Measurements from ENCODE around the gene BDH1.
"Not testable (repeated sequence)": the region's sequence is repeated elsewhere in the genome, so short reads cannot be mapped to it uniquely, and the experiment has no call there.

Gene BDH1

DNA sequence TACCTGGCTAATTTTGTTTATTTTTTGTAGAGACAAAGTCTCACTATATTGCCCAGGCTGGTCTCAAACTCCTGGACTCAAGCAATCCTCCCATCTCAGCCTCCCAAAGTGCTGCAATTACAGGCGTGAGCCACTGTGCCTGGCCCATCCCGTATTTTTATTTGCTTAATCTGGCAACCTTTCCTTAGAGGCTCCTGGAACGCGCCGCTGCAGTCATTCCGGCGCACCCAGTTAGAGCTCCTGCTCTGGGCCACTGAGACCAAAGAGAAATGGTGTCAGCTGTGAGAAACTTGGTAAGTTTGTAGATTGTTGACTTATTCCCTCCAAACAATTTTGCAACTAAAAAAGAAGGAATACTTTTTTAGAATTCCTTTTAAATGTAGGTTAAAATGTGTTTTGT, 78.0 kb downstream of the BDH1 start:
- not testable (repeated sequence) for H4K8ac ChIP-seq (ENCODE audit: low read depth, low read length); H3K4ac ChIP-seq (ENCODE audit: low read length); H3K14ac ChIP-seq (ENCODE audit: low read length); H3K18ac ChIP-seq (ENCODE audit: low read length); H3K9ac ChIP-seq (ENCODE audit: low read depth, low read length, poor library complexity); H2BK15ac ChIP-seq (ENCODE audit: low read length); H3K4me2 ChIP-seq (ENCODE audit: insufficient read depth, low read length, poor library complexity, severe bottlenecking); H3K79me1 ChIP-seq (ENCODE audit: low read depth, low read length); H3K27me3 ChIP-seq (ENCODE audit: control insufficient read depth in 3 of 3, insufficient read depth in 3 of 3, low read depth in 1 of 3, low read length in 3 of 3); H2AK5ac ChIP-seq (ENCODE audit: low read depth, low read length); H3K27ac ChIP-seq (replicated peaks; ENCODE audit: low read length); H2AFZ ChIP-seq (ENCODE audit: low read length); DNase-seq (ENCODE audit: low spot score); H3K36me3 ChIP-seq (replicated peaks in 1 of 2; ENCODE audit: control insufficient read depth in 2 of 2, insufficient read depth in 2 of 2, low read length in 2 of 2); H4K91ac ChIP-seq (ENCODE audit: low read depth, low read length, poor library complexity); H3K23ac ChIP-seq (ENCODE audit: low read depth, low read length, poor library complexity); H2BK120ac ChIP-seq (ENCODE audit: low read depth, low read length); H3K4me3 ChIP-seq (ENCODE audit: low read length in 2 of 2); H2BK12ac ChIP-seq (ENCODE audit: low read length); H2BK5ac ChIP-seq (ENCODE audit: low read length); H3K9me3 ChIP-seq (replicated peaks in 1 of 2; ENCODE audit: control insufficient read depth in 2 of 2, insufficient read depth in 1 of 2, low read depth in 1 of 2, low read length in 2 of 2)
- WGBS, 2 donors (ENCODE audit: extremely low coverage in 2 of 2, insufficient read length in 2 of 2, insufficient replicate concordance in 1 of 2): no CpG with 5 or more reads among the region's 7 CpGs
- H3K4me1 ChIP-seq (ENCODE audit: control insufficient read depth in 2 of 2, insufficient read depth in 1 of 2, low read depth in 1 of 2, low read length in 2 of 2): peaks cover 3 to 13% of the 10 kb centered on the region in 2 donors

GRCh38 chr3:197475997-197476525, 79.7 kb downstream of the BDH1 start:
- H2BK12ac ChIP-seq (ENCODE audit: low read length): no peak overlapping the region
- no peak overlapping the region for H2BK5ac ChIP-seq (ENCODE audit: low read length)
- WGBS, 2 donors (ENCODE audit: extremely low coverage in 2 of 2, insufficient read length in 2 of 2, insufficient replicate concordance in 1 of 2): no CpG with 5 or more reads among the region's 5 CpGs
- no peaks in the 10 kb centered on the region for H3K27me3 ChIP-seq (ENCODE audit: control insufficient read depth in 3 of 3, insufficient read depth in 3 of 3, low read depth in 1 of 3, low read length in 3 of 3)
- peak overlapping the region; percentile 42 for H2AK5ac ChIP-seq (ENCODE audit: low read depth, low read length)
- no peak for DNase-seq (ENCODE audit: low spot score)
- no peaks in the 10 kb centered on the region for H3K79me1 ChIP-seq (ENCODE audit: low read depth, low read length)
- no peak overlapping the region for H3K4ac ChIP-seq (ENCODE audit: low read length)
- H3K4me3 ChIP-seq (ENCODE audit: low read length in 2 of 2): no peak overlapping the region
- no peak overlapping the region for H3K14ac ChIP-seq (ENCODE audit: low read length)
- H3K36me3 ChIP-seq (replicated peaks in 1 of 2; ENCODE audit: control insufficient read depth in 2 of 2, insufficient read depth in 2 of 2, low read length in 2 of 2): no peaks in the 10 kb centered on the region
- H3K9ac ChIP-seq (ENCODE audit: low read depth, low read length, poor library complexity): no peak overlapping the region
- no peak overlapping the region for H4K91ac ChIP-seq (ENCODE audit: low read depth, low read length, poor library complexity)
- no peak overlapping the region for H2BK120ac ChIP-seq (ENCODE audit: low read depth, low read length)
- H3K9me3 ChIP-seq (replicated peaks in 1 of 2; ENCODE audit: control insufficient read depth in 2 of 2, insufficient read depth in 1 of 2, low read depth in 1 of 2, low read length in 2 of 2): peaks cover 0 to 1% of the 10 kb centered on the region in 2 donors
- peaks cover 4 to 24% of the 10 kb centered on the region in 2 donors for H3K4me1 ChIP-seq (ENCODE audit: control insufficient read depth in 2 of 2, insufficient read depth in 1 of 2, low read depth in 1 of 2, low read length in 2 of 2)
- H3K27ac ChIP-seq (replicated peaks; ENCODE audit: low read length): no peak overlapping the region
- H4K8ac ChIP-seq (ENCODE audit: low read depth, low read length): no peak overlapping the region
- H3K18ac ChIP-seq (ENCODE audit: low read length): no peak overlapping the region
- H3K4me2 ChIP-seq (ENCODE audit: insufficient read depth, low read length, poor library complexity, severe bottlenecking): no peak overlapping the region
- no peak overlapping the region for H2AFZ ChIP-seq (ENCODE audit: low read length)
- no peak overlapping the region for H3K23ac ChIP-seq (ENCODE audit: low read depth, low read length, poor library complexity)
- no peak overlapping the region for H2BK15ac ChIP-seq (ENCODE audit: low read length)

DNA sequence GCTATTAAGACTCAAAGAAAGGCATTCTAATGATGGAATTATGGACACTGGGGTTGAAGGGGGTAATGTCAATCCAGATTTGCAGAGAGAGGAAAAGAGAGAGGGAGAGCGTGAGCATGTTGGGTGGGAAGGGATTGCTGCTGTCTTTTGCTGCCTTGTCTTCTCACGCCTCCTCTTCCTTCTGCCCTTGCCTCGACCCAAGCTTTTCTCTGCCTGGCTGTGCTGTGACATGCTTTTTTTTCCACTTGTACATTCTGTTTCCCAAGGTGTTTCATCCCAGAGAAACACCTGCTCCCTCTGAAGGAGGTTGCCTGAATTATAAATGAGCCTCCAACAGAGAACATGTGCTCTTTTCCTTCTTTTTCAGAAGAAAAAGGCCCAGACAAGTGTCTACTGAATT, 80.3 kb downstream of the BDH1 start:
- H3K9me3 ChIP-seq (replicated peaks in 1 of 2; ENCODE audit: control insufficient read depth in 2 of 2, insufficient read depth in 1 of 2, low read depth in 1 of 2, low read length in 2 of 2): peaks cover 0 to 1% of the 10 kb centered on the region in 2 donors
- no peak overlapping the region for H3K27ac ChIP-seq (replicated peaks; ENCODE audit: low read length)
- no peak overlapping the region for H3K23ac ChIP-seq (ENCODE audit: low read depth, low read length, poor library complexity)
- no peak overlapping the region for H2AK5ac ChIP-seq (ENCODE audit: low read depth, low read length)
- H4K91ac ChIP-seq (ENCODE audit: low read depth, low read length, poor library complexity): no peak overlapping the region
- no peaks in the 10 kb centered on the region for H3K27me3 ChIP-seq (ENCODE audit: control insufficient read depth in 3 of 3, insufficient read depth in 3 of 3, low read depth in 1 of 3, low read length in 3 of 3)
- no peak overlapping the region for H2BK5ac ChIP-seq (ENCODE audit: low read length)
- no CpG with 5 or more reads among the region's 3 CpGs for WGBS, 2 donors (ENCODE audit: extremely low coverage in 2 of 2, insufficient read length in 2 of 2, insufficient replicate concordance in 1 of 2)
- no peak overlapping the region for H4K8ac ChIP-seq (ENCODE audit: low read depth, low read length)
- no peak overlapping the region for H3K4ac ChIP-seq (ENCODE audit: low read length)
- no peak overlapping the region for H3K18ac ChIP-seq (ENCODE audit: low read length)
- H3K9ac ChIP-seq (ENCODE audit: low read depth, low read length, poor library complexity): no peak overlapping the region
- no peak overlapping the region for H2AFZ ChIP-seq (ENCODE audit: low read length)
- H3K14ac ChIP-seq (ENCODE audit: low read length): no peak overlapping the region
- no peaks in the 10 kb centered on the region for H3K36me3 ChIP-seq (replicated peaks in 1 of 2; ENCODE audit: control insufficient read depth in 2 of 2, insufficient read depth in 2 of 2, low read length in 2 of 2)
- H3K4me1 ChIP-seq (ENCODE audit: control insufficient read depth in 2 of 2, insufficient read depth in 1 of 2, low read depth in 1 of 2, low read length in 2 of 2): peaks cover 4 to 27% of the 10 kb centered on the region in 2 donors
- H3K4me2 ChIP-seq (ENCODE audit: insufficient read depth, low read length, poor library complexity, severe bottlenecking): no peak overlapping the region
- H3K79me1 ChIP-seq (ENCODE audit: low read depth, low read length): no peaks in the 10 kb centered on the region
- no peak overlapping the region for H2BK12ac ChIP-seq (ENCODE audit: low read length)
- no peak overlapping the region for H3K4me3 ChIP-seq (ENCODE audit: low read length in 2 of 2)
- H2BK120ac ChIP-seq (ENCODE audit: low read depth, low read length): no peak overlapping the region
- no peak overlapping the region for H2BK15ac ChIP-seq (ENCODE audit: low read length)
- no peak for DNase-seq (ENCODE audit: low spot score)

DNA sequence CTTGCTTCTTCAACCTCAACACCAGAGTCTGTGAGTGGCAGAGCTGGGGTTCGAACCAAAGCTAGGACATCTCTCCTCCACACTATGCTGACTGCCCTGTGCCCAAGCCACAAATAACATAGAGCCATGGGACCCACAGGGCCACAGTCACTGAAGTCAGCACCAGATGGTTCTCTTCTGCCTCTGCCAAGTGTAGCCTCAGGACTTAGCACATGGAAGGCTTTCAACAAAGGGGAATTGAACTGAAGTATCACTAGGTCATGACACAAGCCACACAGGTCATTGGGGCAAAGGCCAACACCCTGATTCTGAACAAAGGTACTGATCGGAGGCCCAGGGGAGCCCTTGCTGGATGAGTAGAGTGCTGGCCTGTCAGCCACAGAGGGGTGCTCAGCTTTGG, 83.6 kb downstream of the BDH1 start:
- no peak overlapping the region for H3K4ac ChIP-seq (ENCODE audit: low read length)
- no peak overlapping the region for H3K23ac ChIP-seq (ENCODE audit: low read depth, low read length, poor library complexity)
- H2AK5ac ChIP-seq (ENCODE audit: low read depth, low read length): no peak overlapping the region
- no peak for DNase-seq (ENCODE audit: low spot score)
- peaks cover 0 to 1% of the 10 kb centered on the region in 2 donors for H3K9me3 ChIP-seq (replicated peaks in 1 of 2; ENCODE audit: control insufficient read depth in 2 of 2, insufficient read depth in 1 of 2, low read depth in 1 of 2, low read length in 2 of 2)
- H3K27ac ChIP-seq (replicated peaks; ENCODE audit: low read length): no peak overlapping the region
- no peak overlapping the region for H2AFZ ChIP-seq (ENCODE audit: low read length)
- no peak overlapping the region for H3K9ac ChIP-seq (ENCODE audit: low read depth, low read length, poor library complexity)
- H4K8ac ChIP-seq (ENCODE audit: low read depth, low read length): no peak overlapping the region
- no peak overlapping the region for H2BK15ac ChIP-seq (ENCODE audit: low read length)
- H2BK5ac ChIP-seq (ENCODE audit: low read length): no peak overlapping the region
- no peak overlapping the region for H3K14ac ChIP-seq (ENCODE audit: low read length)
- H3K4me2 ChIP-seq (ENCODE audit: insufficient read depth, low read length, poor library complexity, severe bottlenecking): no peak overlapping the region
- H2BK12ac ChIP-seq (ENCODE audit: low read length): no peak overlapping the region
- WGBS, 2 donors (ENCODE audit: extremely low coverage in 2 of 2, insufficient read length in 2 of 2, insufficient replicate concordance in 1 of 2): no CpG with 5 or more reads among the region's 2 CpGs
- H3K36me3 ChIP-seq (replicated peaks in 1 of 2; ENCODE audit: control insufficient read depth in 2 of 2, insufficient read depth in 2 of 2, low read length in 2 of 2): no peaks in the 10 kb centered on the region
- no peak overlapping the region for H3K18ac ChIP-seq (ENCODE audit: low read length)
- H2BK120ac ChIP-seq (ENCODE audit: low read depth, low read length): no peak overlapping the region
- no peak overlapping the region for H4K91ac ChIP-seq (ENCODE audit: low read depth, low read length, poor library complexity)
- no peaks in the 10 kb centered on the region for H3K79me1 ChIP-seq (ENCODE audit: low read depth, low read length)
- H3K27me3 ChIP-seq (ENCODE audit: control insufficient read depth in 3 of 3, insufficient read depth in 3 of 3, low read depth in 1 of 3, low read length in 3 of 3): peaks cover 0 to 4% (median 0%) of the 10 kb centered on the region in 3 experiments
- peaks cover 8 to 29% of the 10 kb centered on the region in 2 donors for H3K4me1 ChIP-seq (ENCODE audit: control insufficient read depth in 2 of 2, insufficient read depth in 1 of 2, low read depth in 1 of 2, low read length in 2 of 2)
- H3K4me3 ChIP-seq (ENCODE audit: low read length in 2 of 2): no peak overlapping the region

Measured in neuronal stem cell (in vitro differentiated cells).